Neural progenitor cell (in vitro differentiated cells): ENCODE measurements around the gene ZC3H12C.

Experiments
- EZH2phosphoT487 ChIP-seq: fragments of 200-600 bp; sonication (generic); IDR thresholded peaks from 2 replicates; pipeline ENCODE4 v1.6.1; 2017; ENCODE audit warnings: antibody characterized with exemption
- TF ChIP-seq, protein P1 (sequence below): fragments of 200-600 bp; sonication (generic); IDR thresholded peaks from 2 replicates; pipeline ENCODE4 v1.5.1; 2017; ENCODE audit warnings: antibody characterized with exemption, mild to moderate bottlenecking

DNA sequence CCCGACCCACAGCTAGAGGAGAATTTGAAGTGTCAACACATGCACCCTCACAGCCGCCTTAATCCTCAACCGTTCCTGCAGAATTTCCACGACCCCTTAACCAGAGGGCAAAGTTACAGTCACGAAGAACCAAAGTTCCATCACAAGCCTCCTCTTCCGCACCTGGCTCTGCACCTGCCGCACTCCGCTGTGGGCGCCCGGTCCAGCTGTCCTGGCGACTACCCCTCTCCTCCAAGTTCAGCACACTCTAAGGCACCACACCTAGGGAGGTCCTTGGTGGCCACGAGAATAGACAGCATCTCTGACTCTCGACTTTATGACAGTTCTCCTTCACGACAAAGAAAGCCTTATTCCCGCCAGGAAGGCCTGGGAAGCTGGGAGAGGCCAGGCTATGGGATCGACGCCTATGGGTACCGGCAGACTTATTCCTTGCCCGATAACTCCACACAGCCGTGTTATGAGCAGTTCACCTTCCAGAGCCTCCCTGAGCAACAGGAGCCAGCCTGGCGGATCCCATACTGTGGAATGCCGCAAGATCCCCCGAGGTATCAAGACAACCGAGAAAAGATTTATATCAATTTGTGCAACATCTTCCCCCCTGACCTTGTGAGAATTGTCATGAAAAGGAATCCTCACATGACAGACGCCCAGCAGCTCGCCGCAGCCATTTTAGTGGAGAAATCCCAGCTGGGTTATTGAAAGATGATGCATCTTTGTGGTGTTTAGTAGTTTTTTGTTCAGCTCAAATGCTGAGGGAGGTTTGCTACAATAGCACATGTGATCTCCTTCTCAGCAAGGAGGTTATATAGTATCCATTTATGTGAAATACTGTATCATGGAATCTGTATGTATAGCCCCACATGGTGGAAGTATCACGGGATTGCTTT lies 72.1 kb downstream of the ZC3H12C start:
- TF ChIP-seq, protein P1, sequence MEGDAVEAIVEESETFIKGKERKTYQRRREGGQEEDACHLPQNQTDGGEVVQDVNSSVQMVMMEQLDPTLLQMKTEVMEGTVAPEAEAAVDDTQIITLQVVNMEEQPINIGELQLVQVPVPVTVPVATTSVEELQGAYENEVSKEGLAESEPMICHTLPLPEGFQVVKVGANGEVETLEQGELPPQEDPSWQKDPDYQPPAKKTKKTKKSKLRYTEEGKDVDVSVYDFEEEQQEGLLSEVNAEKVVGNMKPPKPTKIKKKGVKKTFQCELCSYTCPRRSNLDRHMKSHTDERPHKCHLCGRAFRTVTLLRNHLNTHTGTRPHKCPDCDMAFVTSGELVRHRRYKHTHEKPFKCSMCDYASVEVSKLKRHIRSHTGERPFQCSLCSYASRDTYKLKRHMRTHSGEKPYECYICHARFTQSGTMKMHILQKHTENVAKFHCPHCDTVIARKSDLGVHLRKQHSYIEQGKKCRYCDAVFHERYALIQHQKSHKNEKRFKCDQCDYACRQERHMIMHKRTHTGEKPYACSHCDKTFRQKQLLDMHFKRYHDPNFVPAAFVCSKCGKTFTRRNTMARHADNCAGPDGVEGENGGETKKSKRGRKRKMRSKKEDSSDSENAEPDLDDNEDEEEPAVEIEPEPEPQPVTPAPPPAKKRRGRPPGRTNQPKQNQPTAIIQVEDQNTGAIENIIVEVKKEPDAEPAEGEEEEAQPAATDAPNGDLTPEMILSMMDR: no peak
- no peak for TF ChIP-seq EZH2phosphoT487
